Measurements from ENCODE around the gene TACC2.

Gene TACC2

GRCh38 chr10:122277526-122278136 is 288.7 kb downstream of the TACC2 start:
- Histone ChIP-seq H3K27me3 (ENCODE audit: control insufficient read depth in 2 of 2, insufficient read depth in 2 of 2, low read length in 2 of 2) (no peaks in the 10 kb centered on the region), H3K4me3 (ENCODE audit: low read length in 2 of 2) (no peak overlapping the region), H3K36me3 (ENCODE audit: control insufficient read depth in 2 of 2, insufficient read depth in 2 of 2, low read length in 2 of 2) (no peaks in the 10 kb centered on the region), H3K9me3 (ENCODE audit: control insufficient read depth in 2 of 2, low read length in 2 of 2) (no peaks in the 10 kb centered on the region), H3K27ac (ENCODE audit: low read depth in 2 of 2, low read length in 2 of 2) (no peak overlapping the region), H3K9ac (ENCODE audit: low read depth in 1 of 2, low read length in 2 of 2) (no peak overlapping the region), H3K4me1 (ENCODE audit: control insufficient read depth in 2 of 2, insufficient read depth in 2 of 2, low read length in 2 of 2) (no peaks in the 10 kb centered on the region)

GRCh38 chr10:122279725-122280141 is 290.8 kb downstream of the TACC2 start:
- no peak overlapping the region for H3K27ac ChIP-seq (ENCODE audit: low read depth in 2 of 2, low read length in 2 of 2)
- H3K4me3 ChIP-seq (ENCODE audit: low read length in 2 of 2), result no peak overlapping the region
- no peaks in the 10 kb centered on the region for H3K4me1 ChIP-seq (ENCODE audit: control insufficient read depth in 2 of 2, insufficient read depth in 2 of 2, low read length in 2 of 2)
- H3K36me3 ChIP-seq (ENCODE audit: control insufficient read depth in 2 of 2, insufficient read depth in 2 of 2, low read length in 2 of 2), result no peaks in the 10 kb centered on the region
- H3K9me3 ChIP-seq (ENCODE audit: control insufficient read depth in 2 of 2, low read length in 2 of 2), result no peaks in the 10 kb centered on the region
- no peak overlapping the region for H3K9ac ChIP-seq (ENCODE audit: low read depth in 1 of 2, low read length in 2 of 2)
- H3K27me3 ChIP-seq (ENCODE audit: control insufficient read depth in 2 of 2, insufficient read depth in 2 of 2, low read length in 2 of 2), result no peaks in the 10 kb centered on the region

- H3K9me3 ChIP-seq (ENCODE audit: control insufficient read depth in 2 of 2, low read length in 2 of 2), result no peaks in the 10 kb centered on the region
- no peak overlapping the region for H3K4me3 ChIP-seq (ENCODE audit: low read length in 2 of 2)
- H3K9ac ChIP-seq (ENCODE audit: low read depth in 1 of 2, low read length in 2 of 2), result no peak overlapping the region
- no peaks in the 10 kb centered on the region for H3K27me3 ChIP-seq (ENCODE audit: control insufficient read depth in 2 of 2, insufficient read depth in 2 of 2, low read length in 2 of 2)
- no peaks in the 10 kb centered on the region for H3K36me3 ChIP-seq (ENCODE audit: control insufficient read depth in 2 of 2, insufficient read depth in 2 of 2, low read length in 2 of 2)
- H3K4me1 ChIP-seq (ENCODE audit: control insufficient read depth in 2 of 2, insufficient read depth in 2 of 2, low read length in 2 of 2), result no peaks in the 10 kb centered on the region
- no peak overlapping the region for H3K27ac ChIP-seq (ENCODE audit: low read depth in 2 of 2, low read length in 2 of 2)
Observed at GRCh38 chr10:122280156-122280555, 291.2 kb downstream of the TACC2 start.

- H3K9ac ChIP-seq (ENCODE audit: low read depth in 1 of 2, low read length in 2 of 2), result no peak overlapping the region
- no peak overlapping the region for H3K4me3 ChIP-seq (ENCODE audit: low read length in 2 of 2)
- H3K9me3 ChIP-seq (ENCODE audit: control insufficient read depth in 2 of 2, low read length in 2 of 2), result no peaks in the 10 kb centered on the region
- H3K27ac ChIP-seq (ENCODE audit: low read depth in 2 of 2, low read length in 2 of 2), result no peak overlapping the region
- no peaks in the 10 kb centered on the region for H3K4me1 ChIP-seq (ENCODE audit: control insufficient read depth in 2 of 2, insufficient read depth in 2 of 2, low read length in 2 of 2)
- no peaks in the 10 kb centered on the region for H3K36me3 ChIP-seq (ENCODE audit: control insufficient read depth in 2 of 2, insufficient read depth in 2 of 2, low read length in 2 of 2)
- H3K27me3 ChIP-seq (ENCODE audit: control insufficient read depth in 2 of 2, insufficient read depth in 2 of 2, low read length in 2 of 2), result no peaks in the 10 kb centered on the region
Observed at GRCh38 chr10:122281018-122281626, 292.2 kb downstream of the TACC2 start.

- Histone ChIP-seq H3K4me1 (ENCODE audit: control insufficient read depth in 2 of 2, insufficient read depth in 2 of 2, low read length in 2 of 2) (no peaks in the 10 kb centered on the region), H3K27me3 (ENCODE audit: control insufficient read depth in 2 of 2, insufficient read depth in 2 of 2, low read length in 2 of 2) (no peaks in the 10 kb centered on the region), H3K36me3 (ENCODE audit: control insufficient read depth in 2 of 2, insufficient read depth in 2 of 2, low read length in 2 of 2) (no peaks in the 10 kb centered on the region), H3K27ac (ENCODE audit: low read depth in 2 of 2, low read length in 2 of 2) (no peak overlapping the region), H3K4me3 (ENCODE audit: low read length in 2 of 2) (no peak overlapping the region), H3K9me3 (ENCODE audit: control insufficient read depth in 2 of 2, low read length in 2 of 2) (no peaks in the 10 kb centered on the region), H3K9ac (ENCODE audit: low read depth in 1 of 2, low read length in 2 of 2) (no peak overlapping the region)
Observed at GRCh38 chr10:122281751-122282150, 292.8 kb downstream of the TACC2 start.

DNA sequence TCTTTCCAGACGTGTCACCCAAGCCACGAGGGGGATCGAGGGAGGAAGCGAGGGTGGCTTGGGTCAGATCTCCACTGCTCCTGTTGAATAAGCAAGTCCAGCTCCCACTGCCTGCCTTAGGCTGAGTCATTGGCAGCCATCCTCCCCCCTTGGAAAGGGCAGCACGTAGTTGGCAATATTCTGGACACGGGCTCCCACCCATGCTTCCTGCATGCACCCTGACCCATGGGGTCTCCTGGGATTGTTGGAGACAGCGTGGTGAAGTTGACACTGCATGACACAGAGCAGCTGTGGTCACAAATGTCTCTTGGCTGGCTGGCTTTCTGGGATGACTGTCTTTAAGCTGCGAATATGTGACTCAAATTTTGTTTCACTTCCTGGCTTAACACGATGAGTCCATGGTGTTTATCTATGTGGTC is 293.3 kb downstream of the TACC2 start:
- no peaks in the 10 kb centered on the region for H3K36me3 ChIP-seq (ENCODE audit: control insufficient read depth in 2 of 2, insufficient read depth in 2 of 2, low read length in 2 of 2)
- no peaks in the 10 kb centered on the region for H3K9me3 ChIP-seq (ENCODE audit: control insufficient read depth in 2 of 2, low read length in 2 of 2)
- H3K27ac ChIP-seq (ENCODE audit: low read depth in 2 of 2, low read length in 2 of 2), result no peak overlapping the region
- H3K9ac ChIP-seq (ENCODE audit: low read depth in 1 of 2, low read length in 2 of 2), result no peak overlapping the region
- H3K27me3 ChIP-seq (ENCODE audit: control insufficient read depth in 2 of 2, insufficient read depth in 2 of 2, low read length in 2 of 2), result no peaks in the 10 kb centered on the region
- H3K4me1 ChIP-seq (ENCODE audit: control insufficient read depth in 2 of 2, insufficient read depth in 2 of 2, low read length in 2 of 2), result no peaks in the 10 kb centered on the region
- H3K4me3 ChIP-seq (ENCODE audit: low read length in 2 of 2), result no peak overlapping the region

DNA sequence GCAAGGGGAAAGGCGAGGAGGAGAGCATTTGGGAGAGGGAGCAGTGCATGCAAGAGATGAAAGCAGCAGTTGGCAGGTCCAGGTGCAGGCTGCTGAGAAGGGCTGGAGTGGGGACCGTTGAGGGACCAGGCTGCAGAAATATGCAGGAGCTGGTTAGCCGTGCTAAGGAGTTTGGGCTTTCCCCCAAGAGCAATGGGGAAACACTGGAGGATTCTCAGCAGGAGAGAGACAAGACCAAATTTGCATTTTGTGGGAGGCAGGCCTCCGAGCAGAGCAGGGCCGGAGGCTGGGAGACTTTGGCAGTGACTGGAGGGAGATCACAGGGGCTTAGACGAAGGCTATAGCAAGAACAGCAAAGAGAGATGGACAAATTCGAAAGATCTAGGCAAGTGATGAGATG is 293.9 kb downstream of the TACC2 start:
- Histone ChIP-seq H3K36me3 (ENCODE audit: control insufficient read depth in 2 of 2, insufficient read depth in 2 of 2, low read length in 2 of 2) (no peaks in the 10 kb centered on the region), H3K9ac (ENCODE audit: low read depth in 1 of 2, low read length in 2 of 2) (no peak overlapping the region), H3K27me3 (ENCODE audit: control insufficient read depth in 2 of 2, insufficient read depth in 2 of 2, low read length in 2 of 2) (no peaks in the 10 kb centered on the region), H3K27ac (ENCODE audit: low read depth in 2 of 2, low read length in 2 of 2) (no peak overlapping the region), H3K4me3 (ENCODE audit: low read length in 2 of 2) (no peak overlapping the region), H3K4me1 (ENCODE audit: control insufficient read depth in 2 of 2, insufficient read depth in 2 of 2, low read length in 2 of 2) (no peaks in the 10 kb centered on the region), H3K9me3 (ENCODE audit: control insufficient read depth in 2 of 2, low read length in 2 of 2) (no peaks in the 10 kb centered on the region)

DNA sequence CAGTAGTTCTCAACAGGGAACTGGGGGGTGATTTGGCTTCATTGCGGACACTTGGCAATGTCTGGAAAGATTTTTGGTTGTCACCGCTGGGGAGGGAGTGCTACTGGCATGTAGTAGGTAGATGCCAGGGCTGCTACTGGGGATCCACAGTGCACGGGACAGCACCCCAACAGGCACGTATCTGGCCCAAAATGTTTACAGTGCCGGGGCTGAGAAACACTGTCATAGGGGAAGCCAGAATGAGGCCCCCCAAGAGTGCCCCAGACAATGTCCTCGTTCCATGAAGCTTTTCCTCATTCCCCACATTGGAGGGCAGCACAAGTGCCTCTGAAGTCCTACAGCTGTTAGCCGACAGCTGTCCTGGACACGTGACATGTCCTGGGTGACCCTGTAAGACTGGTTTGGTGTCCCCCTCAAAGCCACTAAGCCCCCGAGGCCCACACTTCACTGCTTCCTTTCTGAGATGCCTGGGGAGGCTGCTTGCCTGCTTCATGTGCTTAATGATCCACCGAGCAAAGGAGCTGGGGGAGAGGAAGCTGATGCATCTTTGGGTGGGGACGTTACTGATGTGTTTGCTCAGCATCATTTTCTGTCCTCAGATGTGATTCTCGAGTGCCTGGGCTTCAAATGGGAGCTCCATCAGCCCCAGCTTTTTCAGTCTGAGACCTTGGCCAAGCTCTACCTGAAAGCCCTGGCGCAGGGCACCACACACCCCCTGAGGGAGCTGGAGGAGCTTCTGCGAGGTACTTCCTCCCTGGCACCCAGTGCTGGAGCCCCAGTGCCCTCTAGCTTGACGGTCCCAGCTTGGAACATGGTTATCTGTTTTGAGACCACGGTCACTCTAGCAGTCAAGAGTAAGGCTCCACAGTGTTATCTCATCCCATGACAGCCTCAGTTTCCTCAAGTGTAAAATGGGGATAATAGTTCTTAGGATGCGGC is 296.8 kb downstream of the TACC2 start:
- no peaks in the 10 kb centered on the region for H3K4me1 ChIP-seq (ENCODE audit: control insufficient read depth in 2 of 2, insufficient read depth in 2 of 2, low read length in 2 of 2)
- no peaks in the 10 kb centered on the region for H3K27me3 ChIP-seq (ENCODE audit: control insufficient read depth in 2 of 2, insufficient read depth in 2 of 2, low read length in 2 of 2)
- no peak overlapping the region for H3K9ac ChIP-seq (ENCODE audit: low read depth in 1 of 2, low read length in 2 of 2)
- H3K4me3 ChIP-seq (ENCODE audit: low read length in 2 of 2), result no peak overlapping the region
- H3K9me3 ChIP-seq (ENCODE audit: control insufficient read depth in 2 of 2, low read length in 2 of 2), result no peaks in the 10 kb centered on the region
- H3K27ac ChIP-seq (ENCODE audit: low read depth in 2 of 2, low read length in 2 of 2), result no peak overlapping the region
- no peaks in the 10 kb centered on the region for H3K36me3 ChIP-seq (ENCODE audit: control insufficient read depth in 2 of 2, insufficient read depth in 2 of 2, low read length in 2 of 2)

DNA sequence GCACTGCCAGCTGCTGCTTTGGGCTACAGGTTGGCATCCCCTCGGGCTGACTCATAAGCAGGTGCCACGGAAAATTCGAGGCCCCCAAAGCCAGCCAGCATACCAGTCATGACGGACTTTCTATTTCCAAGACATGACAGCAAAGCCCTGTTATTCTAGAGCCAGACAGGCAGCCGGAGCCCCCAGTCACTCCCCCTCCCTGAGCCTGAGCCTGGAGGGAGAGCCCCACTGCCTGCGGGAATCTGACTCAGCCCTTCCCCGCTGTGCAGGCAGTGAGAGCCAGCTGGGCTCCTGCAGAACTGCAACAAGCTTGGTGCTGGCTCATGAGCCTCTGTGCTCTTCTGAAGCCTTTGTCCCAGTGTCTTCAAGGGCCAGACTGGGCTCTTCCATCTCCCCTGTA is 297.9 kb downstream of the TACC2 start:
- Histone ChIP-seq H3K9ac (ENCODE audit: low read depth in 1 of 2, low read length in 2 of 2) (no peak overlapping the region), H3K27ac (ENCODE audit: low read depth in 2 of 2, low read length in 2 of 2) (no peak overlapping the region)

DNA sequence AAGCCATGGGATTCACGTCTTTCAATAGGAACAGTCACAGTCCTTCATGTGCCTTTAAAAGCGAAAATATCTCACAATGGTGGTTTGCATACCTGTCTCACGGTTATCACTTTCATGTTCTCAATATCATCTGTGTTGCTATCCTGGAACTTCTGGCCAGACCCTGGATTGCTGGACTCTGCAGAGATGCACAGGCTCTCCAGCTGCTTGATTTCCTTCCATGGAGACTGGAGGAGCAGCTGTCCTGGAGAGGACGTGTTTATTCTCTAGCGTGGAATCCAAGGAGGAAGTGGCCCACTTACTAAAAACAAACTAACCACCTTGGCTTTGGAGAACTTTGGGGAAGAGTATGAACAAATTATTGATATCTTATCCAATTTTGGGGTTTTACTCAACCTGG is 298.6 kb downstream of the TACC2 start:
- Histone ChIP-seq H3K4me3 (ENCODE audit: low read length in 2 of 2) (no peak overlapping the region), H3K27ac (ENCODE audit: low read depth in 2 of 2, low read length in 2 of 2) (no peak overlapping the region), H3K36me3 (ENCODE audit: control insufficient read depth in 2 of 2, insufficient read depth in 2 of 2, low read length in 2 of 2) (no peaks in the 10 kb centered on the region), H3K9ac (ENCODE audit: low read depth in 1 of 2, low read length in 2 of 2) (no peak overlapping the region), H3K27me3 (ENCODE audit: control insufficient read depth in 2 of 2, insufficient read depth in 2 of 2, low read length in 2 of 2) (no peaks in the 10 kb centered on the region), H3K9me3 (ENCODE audit: control insufficient read depth in 2 of 2, low read length in 2 of 2) (no peaks in the 10 kb centered on the region), H3K4me1 (ENCODE audit: control insufficient read depth in 2 of 2, insufficient read depth in 2 of 2, low read length in 2 of 2) (no peaks in the 10 kb centered on the region)

More for the DNA sequence above, 297.9 kb downstream of the TACC2 start:
- Histone ChIP-seq H3K4me3 (ENCODE audit: low read length in 2 of 2) (no peak overlapping the region), H3K27me3 (ENCODE audit: control insufficient read depth in 2 of 2, insufficient read depth in 2 of 2, low read length in 2 of 2) (no peaks in the 10 kb centered on the region), H3K36me3 (ENCODE audit: control insufficient read depth in 2 of 2, insufficient read depth in 2 of 2, low read length in 2 of 2) (no peaks in the 10 kb centered on the region), H3K4me1 (ENCODE audit: control insufficient read depth in 2 of 2, insufficient read depth in 2 of 2, low read length in 2 of 2) (no peaks in the 10 kb centered on the region), H3K9me3 (ENCODE audit: control insufficient read depth in 2 of 2, low read length in 2 of 2) (no peaks in the 10 kb centered on the region)
